SU-DHL-6 (cell line): Measurements from ENCODE around the gene SLC9A9.

Source experiments
- CTCF ChIP-seq: fragments of 200-600 bp; sonication (generic); IDR thresholded peaks from one replicate; pipeline ENCODE4 v1.5.1; 2017; ENCODE audit warnings: antibody characterized with exemption, mild to moderate bottlenecking, low read length, moderate library complexity; ENCODE audit not compliant: insufficient read depth, poor library complexity, severe bottlenecking
- EZH2phosphoT487 ChIP-seq: fragments of 200-600 bp; sonication (generic), shearing (Covaris generic); conservative IDR thresholded peaks from 2 replicates; pipeline ENCODE4 v1.6.1; 2018; ENCODE audit warnings: mild to moderate bottlenecking, antibody characterized with exemption, low read length, moderate library complexity, mixed read lengths

GRCh38 chr3:143228405-143228804 is 619.9 kb downstream of the SLC9A9 start:
- no peak for TF ChIP-seq CTCF
- no peak for TF ChIP-seq EZH2phosphoT487
